WTC11 (cell line): ENCODE results near the gene CDH16. TPM values are rescaled to one million over a fixed set of nuclear protein-coding genes. Genes with fewer than 3 reads are reported as not detected.

Experiments used
- ATAC-seq: fragments of 200-7000 bp; cut with Tn5 transposase; 2 replicates; pipeline ENCODE4 v1.10.0; 2021; ENCODE audit warnings: mild to moderate bottlenecking, moderate library complexity
- CTCF ChIA-PET: fragments of 300-600 bp; sonication (Branson Sonifier 250); formaldehyde crosslinking; loops from one replicate; lab custom pipeline; 2021; ENCODE audit warnings: antibody characterized with exemption; lab: Charles Lee
- POLR2A ChIA-PET: fragments of 350-600 bp; sonication (Branson Sonifier 250); formaldehyde crosslinking; loops from one replicate; lab custom pipeline; 2021; ENCODE audit warnings: antibody characterized with exemption; lab: Charles Lee
- DNase-seq: peaks from one replicate; pipeline ENCODE4 v3.0.0; 2021; ENCODE audit warnings: low spot score
- H3K27ac Mint-ChIP-seq: 2 replicates; pipeline ENCODE4 v1.8.0; 2021; ENCODE audit warnings: mixed read lengths
- H3K27me3 Mint-ChIP-seq: 2 replicates; pipeline ENCODE4 v1.8.0; 2021; ENCODE audit warnings: low read depth, mild to moderate bottlenecking, moderate library complexity, mixed read lengths
- H3K36me3 Mint-ChIP-seq: 2 replicates; pipeline ENCODE4 v1.8.0; 2021; ENCODE audit warnings: mixed read lengths
- H3K4me1 Mint-ChIP-seq: 2 replicates; pipeline ENCODE4 v1.8.0; 2022; ENCODE audit warnings: mixed read lengths
- H3K4me3 Mint-ChIP-seq: 2 replicates; pipeline ENCODE4 v1.8.0; 2021; ENCODE audit warnings: mild to moderate bottlenecking, moderate library complexity, mixed read lengths
- H3K9me3 Mint-ChIP-seq: 2 replicates; pipeline ENCODE4 v1.8.0; 2021; ENCODE audit warnings: mixed read lengths
- ATF2 ChIP-seq: sonication (generic); formaldehyde crosslinking; IDR thresholded peaks from 2 replicates; pipeline ENCODE4 v1.8.1; 2022; ENCODE audit warnings: low read depth, missing genetic modification reagents, borderline replicate concordance
- CBFB ChIP-seq: sonication (generic); formaldehyde crosslinking; IDR thresholded peaks from 2 replicates; pipeline ENCODE4 v1.8.1; 2022; ENCODE audit warnings: mild to moderate bottlenecking, low read depth, missing genetic modification reagents
- CDX4 ChIP-seq: fragments of 250-450 bp; sonication (Bioruptor Pico); IDR thresholded peaks from 2 replicates; pipeline ENCODE4 v1.9.0; 2021; ENCODE audit warnings: moderate library complexity, mild to moderate bottlenecking, inconsistent platforms, borderline replicate concordance
- EMX1 ChIP-seq: fragments of 250-450 bp; sonication (Bioruptor Pico); IDR thresholded peaks from 2 replicates; pipeline ENCODE4 v1.8.0; 2021; ENCODE audit warnings: mild to moderate bottlenecking
- ESRRA ChIP-seq: sonication (generic); formaldehyde crosslinking; IDR thresholded peaks from 2 replicates; pipeline ENCODE4 v1.8.1; 2022; ENCODE audit warnings: mild to moderate bottlenecking, missing genetic modification reagents, borderline replicate concordance
- FOXP4 ChIP-seq: sonication (generic); formaldehyde crosslinking; IDR thresholded peaks from 2 replicates; pipeline ENCODE4 v1.8.0; 2022; ENCODE audit warnings: mild to moderate bottlenecking, missing genetic modification reagents
- HMGA2 ChIP-seq: fragments of 250-450 bp; sonication (Bioruptor Pico); IDR thresholded peaks from 2 replicates; pipeline ENCODE4 v1.4.0; 2021; ENCODE audit warnings: mild to moderate bottlenecking, moderate library complexity
- HMGXB4 ChIP-seq: sonication (generic); formaldehyde crosslinking; IDR thresholded peaks from 2 replicates; pipeline ENCODE4 v1.8.1; 2023; ENCODE audit warnings: mild to moderate bottlenecking, moderate library complexity, missing genetic modification reagents
- IRF1 ChIP-seq: sonication (generic); formaldehyde crosslinking; IDR thresholded peaks from 2 replicates; pipeline ENCODE4 v1.8.0; 2023; ENCODE audit warnings: missing genetic modification reagents
- MAX ChIP-seq: sonication (generic); formaldehyde crosslinking; IDR thresholded peaks from 2 replicates; pipeline ENCODE4 v1.8.0; 2022; ENCODE audit warnings: mild to moderate bottlenecking, missing genetic modification reagents
- MLX ChIP-seq: sonication (generic); formaldehyde crosslinking; IDR thresholded peaks from 2 replicates; pipeline ENCODE4 v1.8.1; 2023; ENCODE audit warnings: mild to moderate bottlenecking, missing genetic modification reagents, moderate library complexity
- NFATC4 ChIP-seq: fragments of 250-450 bp; sonication (Bioruptor Pico); IDR thresholded peaks from 2 replicates; pipeline ENCODE4 v1.9.0; 2021; ENCODE audit warnings: mild to moderate bottlenecking
- NR2C2 ChIP-seq: sonication (generic); formaldehyde crosslinking; IDR thresholded peaks from 2 replicates; pipeline ENCODE4 v1.8.0; 2022; ENCODE audit warnings: mild to moderate bottlenecking, missing genetic modification reagents
- PREB ChIP-seq: sonication (generic); formaldehyde crosslinking; IDR thresholded peaks from 2 replicates; pipeline ENCODE4 v1.8.1; 2022; ENCODE audit warnings: mild to moderate bottlenecking, missing genetic modification reagents, moderate library complexity, borderline replicate concordance
- SOX15 ChIP-seq: fragments of 250-450 bp; sonication (Bioruptor Pico); IDR thresholded peaks from 2 replicates; pipeline ENCODE4 v1.9.0; 2021; ENCODE audit warnings: mild to moderate bottlenecking
- TP53 ChIP-seq: sonication (generic); formaldehyde crosslinking; IDR thresholded peaks from 2 replicates; pipeline ENCODE4 v1.8.1; 2023; ENCODE audit warnings: mild to moderate bottlenecking, missing genetic modification reagents
- ZNF232 ChIP-seq: sonication (generic); formaldehyde crosslinking; IDR thresholded peaks from 2 replicates; pipeline ENCODE4 v1.8.0; 2022; ENCODE audit warnings: mild to moderate bottlenecking, missing genetic modification reagents
- ZNF281 ChIP-seq: sonication (generic); formaldehyde crosslinking; IDR thresholded peaks from 2 replicates; pipeline ENCODE4 v1.8.0; 2023; ENCODE audit warnings: mild to moderate bottlenecking, missing genetic modification reagents
- ZNF671 ChIP-seq: fragments of 250-450 bp; sonication (Bioruptor Pico); IDR thresholded peaks from 2 replicates; pipeline ENCODE4 v1.8.0; 2021; ENCODE audit warnings: mild to moderate bottlenecking
- total RNA-seq: library from RNA; stranded (reverse); gene quantifications from 3 replicates; pipeline ENCODE4 v1.2.3, GENCODE V29; 2021

Gene CDH16
- total RNA-seq, 1 experiment from 2014 or later: not detected

GRCh38 chr16:66901626-66902025 lies 17.1 kb downstream of the CDH16 start:
- no peak for DNase-seq
- Mint-ChIP-seq H3K27me3 (peaks cover 2% of the 10 kb centered on the region), H3K36me3 (no peaks in the 10 kb centered on the region), H3K4me3 (no peak overlapping the region), H3K9me3 (no peaks in the 10 kb centered on the region), H3K27ac (no peak overlapping the region), H3K4me1 (peaks cover 13% of the 10 kb centered on the region)
- TF ChIP-seq MAX (CRISPR knock-in tag) (no peak), NFATC4 (CRISPR knock-in tag) (no peak), PREB (CRISPR knock-in tag) (no peak), MLX (CRISPR knock-in tag) (no peak), ZNF232 (CRISPR knock-in tag) (no peak), CDX4 (CRISPR knock-in tag) (no peak), SOX15 (no peak), TP53 (CRISPR knock-in tag) (no peak), EMX1 (CRISPR knock-in tag) (no peak)
- ATAC-seq: no peak
- CTCF ChIA-PET: interaction anchor here (1.9 to 2.0 kb wide), 2 partner anchors 8 to 27 kb away, joined by 8 to 10 read pairs; no protein-coding TSS in a partner anchor
- POLR2A ChIA-PET: interaction anchor here (0.6 kb wide), 1 partner anchor 9 kb away, joined by 4 read pairs; no protein-coding TSS in a partner anchor

- no peaks in the 10 kb centered on the region for H3K36me3 Mint-ChIP-seq
- no peak overlapping the region for H3K27ac Mint-ChIP-seq
- POLR2A ChIA-PET: no interaction called here
Measured at GRCh38 chr16:66900721-66901441, 17.8 kb downstream of the CDH16 start.

More at GRCh38 chr16:66900721-66901441, 17.8 kb downstream of the CDH16 start:
- H3K4me1 Mint-ChIP-seq: peaks cover 11% of the 10 kb centered on the region
- DNase-seq: no peak
- H3K4me3 Mint-ChIP-seq: no peak overlapping the region
- H3K9me3 Mint-ChIP-seq: no peaks in the 10 kb centered on the region
- peaks cover under 1% of the 10 kb centered on the region for H3K27me3 Mint-ChIP-seq
- no peak for ATAC-seq
- CTCF ChIA-PET: interaction anchor here (0.9 to 2.0 kb wide), 4 partner anchors 9 to 268 kb away, joined by 3 to 10 read pairs (median 6); no protein-coding TSS in a partner anchor
- TF ChIP-seq NR2C2 (CRISPR knock-in tag): no peak
- no peak for TF ChIP-seq ATF2 (CRISPR knock-in tag)
- TF ChIP-seq FOXP4 (CRISPR knock-in tag): no peak
- TF ChIP-seq HMGA2: no peak
- TF ChIP-seq CBFB (CRISPR knock-in tag): no peak
- no peak for TF ChIP-seq ESRRA (CRISPR knock-in tag)
- no peak for TF ChIP-seq ZNF671 (CRISPR knock-in tag)
- no peak for TF ChIP-seq IRF1 (CRISPR knock-in tag)
- TF ChIP-seq HMGXB4 (CRISPR knock-in tag): no peak
- TF ChIP-seq ZNF281 (CRISPR knock-in tag): no peak
- TF ChIP-seq, all 79 proteins: peak for 0
